DOHH2 (cell line): ENCODE data around the gene PADI4.
"Not testable (repeated sequence)": the region's sequence is repeated elsewhere in the genome, so short reads cannot be mapped to it uniquely, and the experiment has no call there.

Experiments
- H3F3A ChIP-seq: fragments of 200-600 bp; sonication (generic), shearing (Covaris generic); 2 replicates; pipeline ENCODE4 v1.6.0; 2016; ENCODE audit warnings: antibody characterized with exemption, mild to moderate bottlenecking; ENCODE audit not compliant: control insufficient read depth, insufficient read depth
- H3K27ac ChIP-seq: fragments of 200-600 bp; sonication (generic); 2 replicates; pipeline ENCODE4 v1.5.1; 2014; ENCODE audit warnings: low read depth, mild to moderate bottlenecking, low read length, moderate library complexity
- H3K27me3 ChIP-seq: fragments of 200-600 bp; sonication (generic); 2 replicates; pipeline ENCODE4 v1.6.1; 2014; ENCODE audit warnings: mild to moderate bottlenecking, low read length, mixed read lengths; ENCODE audit not compliant: control insufficient read depth
- H3K36me3 ChIP-seq: fragments of 200-600 bp; sonication (generic); 2 replicates; pipeline ENCODE4 v1.6.1; 2014; ENCODE audit warnings: mild to moderate bottlenecking, low read length, moderate library complexity, mixed read lengths; ENCODE audit not compliant: control insufficient read depth
- H3K4me1 ChIP-seq: fragments of 200-600 bp; sonication (generic); 2 replicates; pipeline ENCODE4 v1.6.1; 2014; ENCODE audit warnings: mild to moderate bottlenecking, low read length, mixed read lengths; ENCODE audit not compliant: control insufficient read depth
- H3K4me2 ChIP-seq: fragments of 200-600 bp; sonication (generic); 2 replicates; pipeline ENCODE4 v1.6.0; 2014; ENCODE audit warnings: mild to moderate bottlenecking, low read length, moderate library complexity
- H3K4me3 ChIP-seq: fragments of 200-600 bp; sonication (generic); 2 replicates; pipeline ENCODE4 v1.5.1; 2014; ENCODE audit warnings: mild to moderate bottlenecking, low read length, mixed read lengths
- H3K79me2 ChIP-seq: fragments of 200-600 bp; sonication (generic); 2 replicates; pipeline ENCODE4 v1.6.1; 2014; ENCODE audit warnings: mild to moderate bottlenecking, low read length, mixed read lengths; ENCODE audit not compliant: control insufficient read depth
- H3K9me2 ChIP-seq: fragments of 200-600 bp; sonication (generic); replicated peaks from 2 replicates; pipeline ENCODE4 v1.6.1; 2014; ENCODE audit warnings: mild to moderate bottlenecking, low read length, mixed read lengths; ENCODE audit not compliant: control insufficient read depth
- H3K9me3 ChIP-seq: fragments of 200-600 bp; sonication (generic); 2 replicates; pipeline ENCODE4 v1.6.1; 2014; ENCODE audit warnings: antibody characterized with exemption, low read length, mixed read lengths; ENCODE audit not compliant: control insufficient read depth, insufficient read depth
- H4K20me1 ChIP-seq: fragments of 200-600 bp; sonication (generic); 2 replicates; pipeline ENCODE4 v1.6.0; 2014; ENCODE audit warnings: low read depth, mild to moderate bottlenecking, antibody characterized with exemption, low read length, moderate library complexity; ENCODE audit not compliant: control insufficient read depth, insufficient read depth
- CTCF ChIP-seq: fragments of 200-600 bp; sonication (generic); IDR thresholded peaks from one replicate; pipeline ENCODE4 v1.5.1; 2014; ENCODE audit warnings: antibody characterized with exemption, mild to moderate bottlenecking, low read depth, low read length; ENCODE audit not compliant: poor library complexity, severe bottlenecking
- EZH2phosphoT487 ChIP-seq: fragments of 200-600 bp; sonication (generic); IDR thresholded peaks from 2 replicates; pipeline ENCODE4 v1.6.1; 2017; ENCODE audit warnings: borderline replicate concordance, mild to moderate bottlenecking, antibody characterized with exemption, low read length, moderate library complexity, mixed read lengths

The PADI4 gene

GRCh38 chr1:17342014-17342441 lies 34.0 kb downstream of the PADI4 start:
- Histone ChIP-seq H3K36me3 (no peaks in the 10 kb centered on the region), H3K79me2 (no peaks in the 10 kb centered on the region), H3K27me3 (no peaks in the 10 kb centered on the region), H3K4me3 (no peak overlapping the region), H3K9me3 (no peaks in the 10 kb centered on the region), H3K4me2 (no peak overlapping the region), H4K20me1 (no peaks in the 10 kb centered on the region), H3K27ac (no peak overlapping the region), H3K9me2 (no peaks in the 10 kb centered on the region), H3F3A (no peaks in the 10 kb centered on the region), H3K4me1 (no peaks in the 10 kb centered on the region)
- no peak for TF ChIP-seq CTCF
- no peak for TF ChIP-seq EZH2phosphoT487

- not testable (repeated sequence) for H3K9me2 ChIP-seq, H3K4me3 ChIP-seq, H3K27me3 ChIP-seq, H3K4me2 ChIP-seq, H3K4me1 ChIP-seq, H3F3A ChIP-seq, H3K79me2 ChIP-seq, H3K27ac ChIP-seq, H3K9me3 ChIP-seq, H3K36me3 ChIP-seq, H4K20me1 ChIP-seq
Measured at GRCh38 chr1:17345506-17345905, 37.5 kb downstream of the PADI4 start.

- no peak overlapping the region for H3K4me2 ChIP-seq
- H4K20me1 ChIP-seq, result no peaks in the 10 kb centered on the region
- no peaks in the 10 kb centered on the region for H3K9me3 ChIP-seq
- peaks cover 7% of the 10 kb centered on the region; the same call in 1 of the 2 replicates for H3K27me3 ChIP-seq
- H3K9me2 ChIP-seq, result no peaks in the 10 kb centered on the region
- H3K4me3 ChIP-seq, result no peak overlapping the region
- H3K27ac ChIP-seq, result no peak overlapping the region
- H3F3A ChIP-seq, result no peaks in the 10 kb centered on the region
- no peak for TF ChIP-seq EZH2phosphoT487
- H3K4me1 ChIP-seq, result no peaks in the 10 kb centered on the region
- H3K36me3 ChIP-seq, result no peaks in the 10 kb centered on the region
- H3K79me2 ChIP-seq, result no peaks in the 10 kb centered on the region
Measured at GRCh38 chr1:17346046-17346789, 38.2 kb downstream of the PADI4 start.

GRCh38 chr1:17347769-17348592 lies 40.0 kb downstream of the PADI4 start:
- H3K79me2 ChIP-seq, result no peaks in the 10 kb centered on the region
- H3K9me2 ChIP-seq, result no peaks in the 10 kb centered on the region
- H3K27me3 ChIP-seq, result peaks cover 7% of the 10 kb centered on the region; the same call in 1 of the 2 replicates
- no peaks in the 10 kb centered on the region for H3F3A ChIP-seq
- H3K27ac ChIP-seq, result no peak overlapping the region
- no peak overlapping the region for H3K4me3 ChIP-seq
- TF ChIP-seq EZH2phosphoT487 (no peak), CTCF (no peak)
- H4K20me1 ChIP-seq, result no peaks in the 10 kb centered on the region
- no peak overlapping the region for H3K4me2 ChIP-seq
- H3K4me1 ChIP-seq, result no peaks in the 10 kb centered on the region
- H3K9me3 ChIP-seq, result no peaks in the 10 kb centered on the region
- H3K36me3 ChIP-seq, result no peaks in the 10 kb centered on the region
